Tibial nerve (tissue), 4 donors: ENCODE results near the gene MRC1.

Experiments used
- EP300 ChIP-seq, 2 donors: sonication (generic); formaldehyde crosslinking; IDR thresholded peaks; one replicate each; pipeline ENCODE4 v1.6.1; 2017; ENCODE audit warnings: antibody characterized with exemption in 2 of 2, mild to moderate bottlenecking in 1 of 2
- POLR2A ChIP-seq, 2 donors: fragments of 450-650 bp; IDR thresholded peaks; one replicate each; pipeline ENCODE4 v1.6.1; 2017; ENCODE audit warnings: antibody characterized with exemption in 2 of 2, mild to moderate bottlenecking in 2 of 2, moderate library complexity in 2 of 2
- TF ChIP-seq, protein P1 (sequence below), 5 experiments: fragments of 200-600 bp in 3 of 5; fragments of 450-650 bp in 2 of 5; sonication (generic) in 3 of 5; IDR thresholded peaks; one replicate each; pipeline ENCODE4 v1.5.1; 2016 to 2019; ENCODE audit warnings: antibody characterized with exemption in 5 of 5, mild to moderate bottlenecking in 3 of 5, moderate library complexity in 2 of 5

DNA sequence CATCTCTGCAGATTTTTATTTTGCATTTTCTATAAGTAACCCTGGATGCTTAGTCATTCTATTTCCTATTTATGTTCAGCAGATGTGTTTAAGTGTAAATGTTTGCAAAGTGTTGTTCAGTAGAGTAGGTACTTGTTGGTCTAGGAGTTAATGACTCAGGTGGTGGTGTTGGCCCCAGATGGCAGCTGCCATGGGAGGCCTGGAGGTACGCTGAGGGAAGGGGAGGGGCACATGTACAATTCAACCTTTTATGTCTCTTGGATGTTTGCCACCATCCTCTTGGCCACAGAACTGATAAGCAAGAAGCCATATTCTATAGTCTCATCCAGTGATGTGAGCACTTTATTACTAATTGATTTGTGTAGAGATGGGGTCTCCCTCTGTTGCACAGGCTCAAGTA, 74.5 kb downstream of the MRC1 start:
- no peak for TF ChIP-seq POLR2A (IDR thresholded peaks at IDR 0.05)
- TF ChIP-seq, protein P1, sequence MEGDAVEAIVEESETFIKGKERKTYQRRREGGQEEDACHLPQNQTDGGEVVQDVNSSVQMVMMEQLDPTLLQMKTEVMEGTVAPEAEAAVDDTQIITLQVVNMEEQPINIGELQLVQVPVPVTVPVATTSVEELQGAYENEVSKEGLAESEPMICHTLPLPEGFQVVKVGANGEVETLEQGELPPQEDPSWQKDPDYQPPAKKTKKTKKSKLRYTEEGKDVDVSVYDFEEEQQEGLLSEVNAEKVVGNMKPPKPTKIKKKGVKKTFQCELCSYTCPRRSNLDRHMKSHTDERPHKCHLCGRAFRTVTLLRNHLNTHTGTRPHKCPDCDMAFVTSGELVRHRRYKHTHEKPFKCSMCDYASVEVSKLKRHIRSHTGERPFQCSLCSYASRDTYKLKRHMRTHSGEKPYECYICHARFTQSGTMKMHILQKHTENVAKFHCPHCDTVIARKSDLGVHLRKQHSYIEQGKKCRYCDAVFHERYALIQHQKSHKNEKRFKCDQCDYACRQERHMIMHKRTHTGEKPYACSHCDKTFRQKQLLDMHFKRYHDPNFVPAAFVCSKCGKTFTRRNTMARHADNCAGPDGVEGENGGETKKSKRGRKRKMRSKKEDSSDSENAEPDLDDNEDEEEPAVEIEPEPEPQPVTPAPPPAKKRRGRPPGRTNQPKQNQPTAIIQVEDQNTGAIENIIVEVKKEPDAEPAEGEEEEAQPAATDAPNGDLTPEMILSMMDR (IDR thresholded peaks at IDR 0.05) = no peak
- TF ChIP-seq EP300 (IDR thresholded peaks at IDR 0.05) = no peak
